HCT116 (cell line): ENCODE results near the gene NDUFS5. TPM values are rescaled to one million over a fixed set of nuclear protein-coding genes. Genes with fewer than 3 reads are reported as not detected.

ENCODE experiments used
- ATAC-seq: fragments of 200-7000 bp; cut with Tn5 transposase; 2 replicates; pipeline ENCODE4 v1.9.1; 2020; ENCODE audit warnings: mild to moderate bottlenecking, moderate library complexity
- BruUV-seq: library from RNA; stranded (reverse); fragments of 400-500 nt; replicated peaks from 2 replicates; lab custom pipeline; 2021; lab: Mats Ljungman, UMichigan
- CTCF ChIA-PET: fragments of 300-600 bp; sonication (Branson Sonifier 250); formaldehyde crosslinking; loops from one replicate; lab custom pipeline; 2021; ENCODE audit warnings: antibody characterized with exemption; lab: Charles Lee
- POLR2A ChIA-PET: fragments of 300-600, 350-600 bp; sonication (Branson Sonifier 250); formaldehyde crosslinking; loops from one replicate; lab custom pipeline; 2021; ENCODE audit warnings: antibody characterized with exemption; lab: Charles Lee
- RAD21 ChIA-PET, 2 experiments: fragments of 300-600 bp; sonication (Branson Sonifier 250); formaldehyde crosslinking; loops; one replicate each; lab custom pipeline; 2023; ENCODE audit warnings: low total read pairs in 2 of 2; ENCODE audit not compliant: uncharacterized antibody in 2 of 2, unreplicated experiment in 2 of 2, low non-redundant PET in 1 of 2; lab: Charles Lee
- DNase-seq: peaks from one replicate; pipeline ENCODE4 v3.0.0-alpha.2; 2010; ENCODE audit warnings: low read depth, low spot score
- H2AFZ ChIP-seq: fragments of 200-600 bp; shearing (Covaris generic), sonication (generic); 2 replicates; pipeline ENCODE4 v1.6.1; 2017; ENCODE audit warnings: low read depth, mixed run types, mixed read lengths, antibody characterized with exemption, low read length; ENCODE audit not compliant: poor library complexity, severe bottlenecking
- H3K27ac ChIP-seq: 2 replicates; pipeline ENCODE4 v1.5.1; 2012; ENCODE audit warnings: low read depth, low read length
- H3K27me3 ChIP-seq: fragments of 200-600 bp; sonication (generic); 2 replicates; pipeline ENCODE4 v1.6.1; 2016; ENCODE audit warnings: mixed run types, low read length, mixed read lengths; ENCODE audit not compliant: insufficient read depth
- H3K36me3 ChIP-seq, 2 experiments: fragments of 200-500 bp in 1 of 2; fragments of 200-600 bp in 1 of 2; sonication (Bioruptor generic) in 1 of 2; sonication (generic) in 1 of 2; 2 replicates each; pipeline versions ENCODE4 v1.5.1 to v1.6.1; 2014 to 2016; ENCODE audit warnings: low read length in 2 of 2, inconsistent platforms in 1 of 2, mixed read lengths in 1 of 2, mixed run types in 1 of 2; ENCODE audit not compliant: insufficient read depth in 2 of 2, control insufficient read depth in 1 of 2
- H3K4me1 ChIP-seq, 2 experiments: fragments of 200-600 bp in 1 of 2; sonication (generic) in 1 of 2; 2 replicates each; pipeline versions ENCODE4 v1.5.1 to v1.6.1; 2012 to 2017; ENCODE audit warnings: low read length in 2 of 2, inconsistent platforms in 1 of 2, mild to moderate bottlenecking in 1 of 2, mixed read lengths in 1 of 2, mixed run types in 1 of 2, moderate library complexity in 1 of 2; ENCODE audit not compliant: insufficient read depth in 2 of 2, control insufficient read depth in 1 of 2
- H3K4me2 ChIP-seq: fragments of 200-600 bp; sonication (generic); 2 replicates; pipeline ENCODE4 v1.6.1; 2017; ENCODE audit warnings: mixed run types, low read length, mixed read lengths
- H3K4me3 ChIP-seq, 2 experiments: fragments of 200-600 bp in 1 of 2; sonication (generic) in 1 of 2; replicated peaks in 1 of 2; 2 replicates each; pipeline ENCODE4 v1.5.1; 2011 to 2016; ENCODE audit warnings: low read length in 2 of 2, control low read depth in 1 of 2, low read depth in 1 of 2, mild to moderate bottlenecking in 1 of 2, mixed read lengths in 1 of 2, mixed run types in 1 of 2
- H3K79me2 ChIP-seq: fragments of 200-600 bp; sonication (generic); 2 replicates; pipeline ENCODE4 v1.6.1; 2017; ENCODE audit warnings: mild to moderate bottlenecking, mixed run types, low read length, moderate library complexity, mixed read lengths; ENCODE audit not compliant: insufficient read depth
- H3K9ac ChIP-seq: fragments of 200-600 bp; sonication (generic); 2 replicates; pipeline ENCODE4 v1.6.1; 2016; ENCODE audit warnings: low read length, mixed read lengths
- H3K9me2 ChIP-seq: fragments of 200-600 bp; sonication (generic), shearing (Covaris generic); 2 replicates; pipeline ENCODE4 v1.6.1; 2017; ENCODE audit warnings: mixed run types, mild to moderate bottlenecking, moderate library complexity; ENCODE audit not compliant: insufficient read depth
- H3K9me3 ChIP-seq, 2 experiments: fragments of 200-500 bp in 1 of 2; fragments of 200-600 bp in 1 of 2; sonication (Bioruptor generic) in 1 of 2; sonication (generic) in 1 of 2; 2 replicates each; pipeline ENCODE4 v1.6.1; 2014 to 2017; ENCODE audit warnings: low read length in 2 of 2, mixed read lengths in 2 of 2, inconsistent platforms in 1 of 2, low read depth in 1 of 2, mild to moderate bottlenecking in 1 of 2, mixed run types in 1 of 2, moderate library complexity in 1 of 2; ENCODE audit not compliant: control insufficient read depth in 1 of 2, insufficient read depth in 1 of 2
- H4K20me1 ChIP-seq: fragments of 200-600 bp; sonication (generic), shearing (Covaris generic); 2 replicates; pipeline ENCODE4 v1.6.1; 2017; ENCODE audit warnings: mixed run types, mild to moderate bottlenecking, moderate library complexity; ENCODE audit not compliant: insufficient read depth
- CBX3 ChIP-seq: IDR thresholded peaks from 2 replicates; pipeline ENCODE4 v1.6.1; 2012; ENCODE audit warnings: low read depth
- CTCF ChIP-seq, 3 experiments: fragments of 200-600 bp in 1 of 3; sonication (generic) in 1 of 3; IDR thresholded peaks in 2 of 3; conservative IDR thresholded peaks in 1 of 3; 2 replicates each; pipeline ENCODE4 v1.5.1; 2012 to 2017; ENCODE audit warnings: low read depth in 2 of 3, low read length in 2 of 3, antibody characterized with exemption in 1 of 3, borderline replicate concordance in 1 of 3, control low read depth in 1 of 3, mild to moderate bottlenecking in 1 of 3, mixed read lengths in 1 of 3, mixed run types in 1 of 3, moderate library complexity in 1 of 3; ENCODE audit not compliant: insufficient read depth in 1 of 3
- ELF1 ChIP-seq: IDR thresholded peaks from 2 replicates; pipeline ENCODE4 v1.6.1; 2012; ENCODE audit warnings: low read depth, borderline replicate concordance
- EZH2 ChIP-seq: fragments of 200-600 bp; sonication (generic); IDR thresholded peaks from 2 replicates; pipeline ENCODE4 v1.6.1; 2017; ENCODE audit warnings: antibody characterized with exemption, mixed run types
- EZH2phosphoT487 ChIP-seq: fragments of 200-600 bp; IDR thresholded peaks from 2 replicates; pipeline ENCODE4 v1.6.1; 2018; ENCODE audit warnings: antibody characterized with exemption, borderline replicate concordance
- FOSL1 ChIP-seq: IDR thresholded peaks from 2 replicates; pipeline ENCODE4 v1.6.1; 2012; ENCODE audit warnings: low read depth
- JUND ChIP-seq: IDR thresholded peaks from 2 replicates; pipeline ENCODE4 v1.6.1; 2012
- RAD21 ChIP-seq: IDR thresholded peaks from 2 replicates; pipeline ENCODE4 v1.6.1; 2012; ENCODE audit warnings: low read depth, mild to moderate bottlenecking
- SIN3A ChIP-seq: IDR thresholded peaks from 2 replicates; pipeline ENCODE4 v1.6.1; 2012; ENCODE audit warnings: low read depth
- TCF7L2 ChIP-seq: IDR thresholded peaks from 2 replicates; pipeline ENCODE4 v1.7.0; 2011; ENCODE audit warnings: borderline replicate concordance, inconsistent platforms; ENCODE audit not compliant: insufficient read depth, insufficient read length; ENCODE audit errors: extremely low read depth
- YY1 ChIP-seq: IDR thresholded peaks from 2 replicates; pipeline ENCODE4 v1.6.1; 2011; ENCODE audit warnings: low read length, low read depth, moderate library complexity, mild to moderate bottlenecking; ENCODE audit not compliant: insufficient replicate concordance; ENCODE audit errors: extremely low read depth
- ZFX ChIP-seq: fragments of 450-650 bp; IDR thresholded peaks from 2 replicates; pipeline ENCODE4 v1.6.1; 2017
- ZNF274 ChIP-seq: fragments of 200-500 bp; sonication (Bioruptor generic); IDR thresholded peaks from 2 replicates; pipeline ENCODE4 v1.6.1; 2014; ENCODE audit warnings: mild to moderate bottlenecking, low read depth, low read length, inconsistent platforms
- intact Hi-C: fragments of 100-400 bp; cut with micrococcal nuclease; formaldehyde crosslinking; loops from 2 replicates; pipeline ENCODE4 v1.10.0; 2022
- total RNA-seq: library from RNA; stranded (reverse); gene quantifications from one replicate; pipeline ENCODE4 v1.2.1, GENCODE V29; 2021; ENCODE audit not compliant: unreplicated experiment
- TF ChIP-seq, protein P1 (sequence below): IDR thresholded peaks from 2 replicates; pipeline ENCODE4 v1.6.1; 2012
- TF ChIP-seq, protein P2 (sequence below): IDR thresholded peaks from 2 replicates; pipeline ENCODE4 v1.6.1; 2011; ENCODE audit warnings: mild to moderate bottlenecking, low read length, moderate library complexity; ENCODE audit not compliant: insufficient replicate concordance; ENCODE audit errors: extremely low read depth

The NDUFS5 gene
- total RNA-seq, 1 experiment from 2014 or later, result 263 TPM

DNA sequence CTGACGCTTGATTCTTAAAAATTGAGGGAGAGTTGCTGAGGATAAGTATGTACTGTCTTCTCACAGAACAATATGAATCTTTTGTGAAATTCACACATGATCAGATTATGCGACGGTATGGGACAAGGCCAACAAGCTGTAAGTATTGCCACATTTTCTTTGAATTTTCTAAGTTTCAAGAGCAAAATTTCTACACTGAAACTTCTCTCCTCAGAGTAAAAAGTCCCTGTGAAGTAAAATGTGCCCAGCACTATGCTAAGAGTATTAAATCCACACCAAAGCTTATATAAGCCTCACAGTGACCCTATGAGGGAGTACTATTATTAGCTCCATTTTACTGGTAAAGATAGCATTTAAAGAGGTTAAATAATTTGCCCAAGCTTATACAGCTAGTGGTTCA lies 22.9 kb upstream of the NDUFS5 start:
- peaks cover 64 to 66% of the 10 kb centered on the region in 2 experiments for H3K36me3 ChIP-seq

GRCh38 chr1:39003794-39004193 lies 22.4 kb upstream of the NDUFS5 start:
- Histone ChIP-seq H3K4me1 (no peaks in the 10 kb centered on the region), H3K79me2 (peaks cover 42% of the 10 kb centered on the region), H2AFZ (no peak overlapping the region), H3K4me2 (no peak overlapping the region), H3K4me3 (no peak overlapping the region), H3K9me2 (no peaks in the 10 kb centered on the region), H3K36me3 (peaks cover 64 to 65% of the 10 kb centered on the region in 2 experiments), H3K9me3 (no peaks in the 10 kb centered on the region), H4K20me1 (no peaks in the 10 kb centered on the region), H3K27ac (no peak overlapping the region), H3K9ac (no peak overlapping the region), H3K27me3 (no peaks in the 10 kb centered on the region)
- POLR2A ChIA-PET, result no interaction called here
- intact Hi-C loops, result no loop called here
- BruUV-seq, result no TSS peak
- RAD21 ChIA-PET, result no interaction called here
- ATAC-seq (no peak), DNase-seq (no peak)
- CTCF ChIA-PET, result no interaction called here
- TF ChIP-seq FOSL1 (no peak), CTCF (IDR thresholded peaks at IDR 0.05 in 2 of 3, conservative IDR thresholded peaks at IDR 0.05 in 1 of 3; ENCODE audit: borderline replicate concordance in 1 of 3, insufficient read depth in 1 of 3, low read depth in 2 of 3, low read length in 2 of 3) (no peak), ZNF274 (no peak), ELF1 (no peak), EZH2phosphoT487 (no peak), CBX3 (no peak), TCF7L2 (no peak), YY1 (no peak), EZH2 (no peak)

More for the DNA sequence above, 22.9 kb upstream of the NDUFS5 start:
- intact Hi-C loops, result no loop called here
- Histone ChIP-seq H2AFZ (no peak overlapping the region), H3K9me3 (no peaks in the 10 kb centered on the region), H3K27ac (no peak overlapping the region), H3K9ac (no peak overlapping the region), H3K79me2 (peaks cover 47% of the 10 kb centered on the region), H3K4me2 (no peak overlapping the region), H3K4me3 (no peak overlapping the region), H4K20me1 (0 out of 2 replicates have a peak, but pooled peaks cover under 1% of the 10 kb centered on the region), H3K4me1 (no peaks in the 10 kb centered on the region), H3K27me3 (no peaks in the 10 kb centered on the region), H3K9me2 (no peaks in the 10 kb centered on the region)
- ChIA-PET CTCF (no interaction called here), POLR2A (no interaction called here), RAD21 (no interaction called here)
- DNase-seq (no peak), ATAC-seq (no peak)
- no TSS peak for BruUV-seq
- TF ChIP-seq RAD21 (no peak), ZNF274 (no peak), FOSL1 (no peak), SIN3A (no peak), JUND (no peak), ZFX (no peak)
- TF ChIP-seq, protein P1, sequence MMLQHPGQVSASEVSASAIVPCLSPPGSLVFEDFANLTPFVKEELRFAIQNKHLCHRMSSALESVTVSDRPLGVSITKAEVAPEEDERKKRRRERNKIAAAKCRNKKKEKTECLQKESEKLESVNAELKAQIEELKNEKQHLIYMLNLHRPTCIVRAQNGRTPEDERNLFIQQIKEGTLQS, result no peak
- TF ChIP-seq, protein P2, sequence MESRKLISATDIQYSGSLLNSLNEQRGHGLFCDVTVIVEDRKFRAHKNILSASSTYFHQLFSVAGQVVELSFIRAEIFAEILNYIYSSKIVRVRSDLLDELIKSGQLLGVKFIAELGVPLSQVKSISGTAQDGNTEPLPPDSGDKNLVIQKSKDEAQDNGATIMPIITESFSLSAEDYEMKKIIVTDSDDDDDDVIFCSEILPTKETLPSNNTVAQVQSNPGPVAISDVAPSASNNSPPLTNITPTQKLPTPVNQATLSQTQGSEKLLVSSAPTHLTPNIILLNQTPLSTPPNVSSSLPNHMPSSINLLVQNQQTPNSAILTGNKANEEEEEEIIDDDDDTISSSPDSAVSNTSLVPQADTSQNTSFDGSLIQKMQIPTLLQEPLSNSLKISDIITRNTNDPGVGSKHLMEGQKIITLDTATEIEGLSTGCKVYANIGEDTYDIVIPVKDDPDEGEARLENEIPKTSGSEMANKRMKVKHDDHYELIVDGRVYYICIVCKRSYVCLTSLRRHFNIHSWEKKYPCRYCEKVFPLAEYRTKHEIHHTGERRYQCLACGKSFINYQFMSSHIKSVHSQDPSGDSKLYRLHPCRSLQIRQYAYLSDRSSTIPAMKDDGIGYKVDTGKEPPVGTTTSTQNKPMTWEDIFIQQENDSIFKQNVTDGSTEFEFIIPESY, result no peak
